Measurements from ENCODE around the gene SOX13. TPM values are rescaled to one million over a fixed set of nuclear protein-coding genes. Genes with fewer than 3 reads are reported as not detected.

SOX13 gene
- total RNA-seq, 4 donors from 2014 or later = 15.6 to 31.1 (median 16.3) TPM

DNA sequence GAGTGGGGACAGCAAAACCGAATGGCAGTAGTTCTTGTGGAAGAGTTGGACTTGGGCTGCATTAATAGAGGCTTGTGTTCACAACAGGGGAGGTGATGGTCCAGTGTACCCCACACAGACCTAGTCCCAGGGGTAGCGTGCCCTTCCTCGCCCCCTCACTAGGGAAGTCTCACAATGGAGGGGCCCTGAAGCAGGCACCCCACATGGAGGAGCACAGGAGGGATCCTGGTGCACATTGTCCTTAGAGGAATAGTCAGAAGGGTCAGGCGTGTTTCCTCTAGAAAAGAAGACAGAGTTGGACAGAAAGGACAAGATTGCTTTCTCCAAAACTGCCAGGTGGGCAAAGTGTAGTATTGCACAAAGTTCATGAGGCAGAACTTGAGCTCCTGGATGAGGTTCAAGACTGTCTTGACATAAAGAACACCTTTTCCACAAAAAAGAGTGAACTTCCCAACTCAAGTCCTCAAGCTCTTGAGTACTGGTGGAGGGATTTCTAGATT, 55.6 kb downstream of the SOX13 start:
- ATAC-seq (no peak), DNase-seq (no peak)
- H3K4me1 ChIP-seq = peaks cover 14 to 32% of the 10 kb centered on the region in 2 donors
- H3K27me3 ChIP-seq = no peaks in the 10 kb centered on the region
- peak overlapping the region in 1 of 4 donors; percentile 43 for H3K4me3 ChIP-seq
- H3K9me3 ChIP-seq = no peaks in the 10 kb centered on the region
- TF ChIP-seq POLR2A (IDR thresholded peaks at IDR 0.05) = no peak
- TF ChIP-seq, protein P1, sequence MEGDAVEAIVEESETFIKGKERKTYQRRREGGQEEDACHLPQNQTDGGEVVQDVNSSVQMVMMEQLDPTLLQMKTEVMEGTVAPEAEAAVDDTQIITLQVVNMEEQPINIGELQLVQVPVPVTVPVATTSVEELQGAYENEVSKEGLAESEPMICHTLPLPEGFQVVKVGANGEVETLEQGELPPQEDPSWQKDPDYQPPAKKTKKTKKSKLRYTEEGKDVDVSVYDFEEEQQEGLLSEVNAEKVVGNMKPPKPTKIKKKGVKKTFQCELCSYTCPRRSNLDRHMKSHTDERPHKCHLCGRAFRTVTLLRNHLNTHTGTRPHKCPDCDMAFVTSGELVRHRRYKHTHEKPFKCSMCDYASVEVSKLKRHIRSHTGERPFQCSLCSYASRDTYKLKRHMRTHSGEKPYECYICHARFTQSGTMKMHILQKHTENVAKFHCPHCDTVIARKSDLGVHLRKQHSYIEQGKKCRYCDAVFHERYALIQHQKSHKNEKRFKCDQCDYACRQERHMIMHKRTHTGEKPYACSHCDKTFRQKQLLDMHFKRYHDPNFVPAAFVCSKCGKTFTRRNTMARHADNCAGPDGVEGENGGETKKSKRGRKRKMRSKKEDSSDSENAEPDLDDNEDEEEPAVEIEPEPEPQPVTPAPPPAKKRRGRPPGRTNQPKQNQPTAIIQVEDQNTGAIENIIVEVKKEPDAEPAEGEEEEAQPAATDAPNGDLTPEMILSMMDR (IDR thresholded peaks at IDR 0.05 in 4 of 5, conservative IDR thresholded peaks at IDR 0.05 in 1 of 5) = no peak
- intact Hi-C loops (cut with DNase I; ENCODE audit: low total_unique reads) = no loop called here
- peaks cover 0 to 21% of the 10 kb centered on the region in 2 donors for H3K36me3 ChIP-seq
- peak overlapping the region in 2 of 4 donors; percentile 45 to 63 for H3K27ac ChIP-seq
- in situ Hi-C loops (cut with MboI; ENCODE audit: low sequenced_read_pairs in 4 of 4) = loop anchor here (5.0 to 10.0 kb wide), 4 partner anchors 51 to 266 kb away; partner anchors contain the start of genes SNRPE (in 2 of the 4) and SOX13 (in 2 of the 4)

DNA sequence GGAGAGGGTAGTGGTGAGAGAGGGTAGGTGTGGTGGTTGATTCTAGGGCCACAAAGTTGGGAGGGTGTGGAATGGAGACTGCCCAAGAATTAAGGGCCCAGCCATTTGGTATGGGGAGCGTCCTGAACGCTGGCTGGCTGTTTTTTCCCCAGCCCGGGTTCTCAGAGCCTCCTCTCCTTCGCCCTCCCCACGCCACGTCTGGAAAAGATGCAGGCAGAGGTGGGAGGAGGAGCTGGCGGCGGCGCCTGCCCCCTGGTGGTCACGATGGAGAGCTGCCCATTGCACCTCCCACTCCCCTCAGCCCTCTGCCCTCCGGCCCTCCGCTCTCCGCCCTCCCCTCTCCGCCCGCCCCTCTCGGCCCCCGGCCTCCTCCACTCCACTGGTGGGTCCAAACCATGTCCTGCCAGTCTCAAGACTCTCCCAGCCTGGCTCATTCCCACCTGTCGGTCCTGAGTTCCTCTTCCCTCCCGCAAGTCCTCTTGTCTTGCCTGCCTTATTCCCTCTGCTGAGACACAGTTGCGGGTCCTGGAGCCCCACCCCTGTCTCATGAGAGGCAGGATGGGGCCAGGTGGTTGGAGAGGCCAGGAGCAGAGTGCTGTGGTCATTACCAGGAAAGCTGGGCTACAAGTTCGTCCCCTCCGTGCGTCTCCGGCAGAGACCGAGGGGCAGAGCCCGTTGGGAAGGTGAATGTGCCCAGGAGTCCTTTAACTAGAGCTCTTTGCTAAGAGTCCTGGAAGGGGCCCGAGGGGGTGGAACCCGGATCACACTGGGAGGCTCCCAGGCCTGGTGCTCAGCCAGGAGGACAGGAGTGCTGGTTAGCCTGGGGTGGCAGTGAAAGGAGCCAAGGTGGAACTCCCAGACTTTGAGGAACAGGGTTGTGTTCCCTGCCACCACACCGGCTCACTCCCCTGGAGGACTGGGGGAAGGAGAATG, 56.3 kb downstream of the SOX13 start:
- intact Hi-C loops (cut with DNase I; ENCODE audit: low total_unique reads) (loop anchor here (1.0 kb wide), 2 partner anchors 56 to 268 kb away; partner anchors contain the start of genes SNRPE and SOX13), in situ Hi-C loops (cut with MboI; ENCODE audit: low sequenced_read_pairs in 4 of 4) (loop anchor here (5.0 to 10.0 kb wide), 4 partner anchors 52 to 267 kb away; partner anchors contain the start of genes SNRPE (in 2 of the 4) and SOX13 (in 2 of the 4))
- Histone ChIP-seq H3K4me3 (peak overlapping the region; percentile 23 to 55 (median 36)), H3K9me3 (no peaks in the 10 kb centered on the region), H3K27me3 (no peaks in the 10 kb centered on the region), H3K27ac (peak overlapping the region; percentile 1 to 45 (median 38)), H3K4me1 (peaks cover 14 to 32% of the 10 kb centered on the region in 2 donors), H3K36me3 (peaks cover 0 to 16% of the 10 kb centered on the region in 2 donors)
- ATAC-seq (peak; percentile 54 to 86), DNase-seq (peak; percentile 33 to 64)
- TF ChIP-seq, protein P1 (IDR thresholded peaks at IDR 0.05 in 4 of 5, conservative IDR thresholded peaks at IDR 0.05 in 1 of 5) = peak; percentile 86 to 97 (median 95)
- TF ChIP-seq POLR2A (IDR thresholded peaks at IDR 0.05) = no peak

DNA sequence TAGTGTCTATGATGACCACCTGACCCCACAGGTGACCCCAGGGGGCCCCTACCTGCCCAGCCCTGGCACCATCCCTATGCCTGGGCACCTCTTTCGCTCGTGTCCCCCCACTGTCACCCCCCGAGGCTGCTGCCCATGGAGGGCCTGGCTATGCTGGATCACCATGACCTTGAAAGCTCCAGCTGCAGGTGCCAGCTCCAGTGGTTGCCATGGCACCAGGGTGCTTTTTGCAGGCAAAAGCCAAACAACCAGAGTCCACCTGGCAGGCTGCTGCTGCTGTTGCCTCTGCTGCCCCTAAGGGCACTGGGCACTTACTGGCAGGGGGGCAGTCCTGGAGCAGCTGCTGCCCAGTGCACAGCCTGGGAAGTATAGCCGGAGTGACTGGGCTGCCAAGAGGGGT, 57.3 kb downstream of the SOX13 start:
- no peak overlapping the region for H3K4me3 ChIP-seq
- ATAC-seq (no peak), DNase-seq (no peak)
- H3K36me3 ChIP-seq = peaks cover 0 to 8% of the 10 kb centered on the region in 2 donors
- intact Hi-C loops (cut with DNase I; ENCODE audit: low total_unique reads) = no loop called here
- H3K27ac ChIP-seq = no peak overlapping the region
- in situ Hi-C loops (cut with MboI; ENCODE audit: low sequenced_read_pairs in 4 of 4) = loop anchor here in 1 of 4 donors (10.0 kb wide), 1 partner anchor 55 kb away; the partner anchor contains the start of gene SOX13
- TF ChIP-seq POLR2A (IDR thresholded peaks at IDR 0.05) = no peak
- TF ChIP-seq, protein P1 (IDR thresholded peaks at IDR 0.05 in 4 of 5, conservative IDR thresholded peaks at IDR 0.05 in 1 of 5) = no peak
- peaks cover 14 to 32% of the 10 kb centered on the region in 2 donors for H3K4me1 ChIP-seq
- H3K9me3 ChIP-seq = no peaks in the 10 kb centered on the region
- no peaks in the 10 kb centered on the region for H3K27me3 ChIP-seq

DNA sequence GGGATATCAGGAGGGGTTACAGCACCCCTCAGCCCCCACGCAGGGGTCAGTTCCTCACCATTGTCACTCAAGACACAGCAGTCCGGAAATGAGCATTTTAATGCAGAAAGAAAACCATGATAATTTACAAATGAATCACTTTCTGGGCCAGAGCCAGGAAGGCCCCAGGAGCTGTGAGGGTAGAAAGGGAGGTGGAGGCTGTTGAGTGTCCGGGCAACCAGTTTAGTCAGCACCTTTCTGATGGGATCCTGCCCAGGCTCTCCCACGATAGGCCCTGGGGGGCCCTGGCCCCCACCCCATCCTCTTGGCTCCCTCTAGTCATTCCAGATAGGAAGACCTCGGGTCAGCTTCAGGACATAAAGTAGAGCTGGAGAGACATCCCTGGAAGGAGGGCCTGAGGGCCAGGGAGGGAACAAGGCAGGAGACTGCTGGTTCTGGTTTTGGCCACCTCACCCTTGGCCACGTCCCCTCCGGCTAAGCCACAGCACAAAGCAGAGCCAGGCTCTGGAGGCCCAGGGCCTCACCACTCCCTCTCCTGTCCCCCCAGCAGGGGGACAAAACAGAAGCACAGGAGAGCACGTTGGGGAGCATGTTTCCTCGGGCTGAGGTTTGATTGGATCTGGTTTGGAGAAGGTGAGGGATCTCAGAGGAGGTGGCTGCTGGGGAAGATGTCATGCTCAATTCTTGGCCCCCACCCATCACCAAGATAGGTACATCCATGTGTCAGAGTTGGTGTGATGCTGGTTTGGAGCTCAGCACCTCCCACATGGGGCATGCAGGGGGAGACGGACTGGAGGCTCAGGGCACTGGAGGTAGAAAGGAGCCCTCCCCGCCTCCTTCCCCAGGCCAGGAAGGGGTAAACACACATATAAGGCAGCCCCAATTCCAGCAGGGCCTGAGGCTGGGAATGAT, 58.3 kb downstream of the SOX13 start:
- H3K4me3 ChIP-seq = no peak overlapping the region
- intact Hi-C loops (cut with DNase I; ENCODE audit: low total_unique reads) (no loop called here), in situ Hi-C loops (cut with MboI; ENCODE audit: low sequenced_read_pairs in 4 of 4) (loop anchor here in 1 of 4 donors (10.0 kb wide), 1 partner anchor 56 kb away; the partner anchor contains the start of gene SOX13)
- H3K27ac ChIP-seq = peak overlapping the region in 1 of 4 donors; percentile 12
- peaks cover 14 to 29% of the 10 kb centered on the region in 2 donors for H3K4me1 ChIP-seq
- no peak for DNase-seq
- no peaks in the 10 kb centered on the region for H3K36me3 ChIP-seq
- H3K27me3 ChIP-seq = no peaks in the 10 kb centered on the region
- ATAC-seq = no peak
- H3K9me3 ChIP-seq = no peaks in the 10 kb centered on the region
- TF ChIP-seq, protein P1 (IDR thresholded peaks at IDR 0.05 in 4 of 5, conservative IDR thresholded peaks at IDR 0.05 in 1 of 5) = no peak
- TF ChIP-seq POLR2A (IDR thresholded peaks at IDR 0.05) = no peak

Measured in gastrocnemius medialis (tissue), 4 donors.